Stimulated activated CD4-positive, alpha-beta T cell treated with anti-CD3 and anti-CD28 coated beads, Interleukin-2, amount 100 ng/mL, for 24 hours (primary cell): ENCODE measurements around the gene ARHGAP45.

Source experiments
- DNase-seq, 2 donors: peaks; one replicate each; pipeline ENCODE4 v3.0.0-alpha.2; 2020

Gene ARHGAP45

DNA sequence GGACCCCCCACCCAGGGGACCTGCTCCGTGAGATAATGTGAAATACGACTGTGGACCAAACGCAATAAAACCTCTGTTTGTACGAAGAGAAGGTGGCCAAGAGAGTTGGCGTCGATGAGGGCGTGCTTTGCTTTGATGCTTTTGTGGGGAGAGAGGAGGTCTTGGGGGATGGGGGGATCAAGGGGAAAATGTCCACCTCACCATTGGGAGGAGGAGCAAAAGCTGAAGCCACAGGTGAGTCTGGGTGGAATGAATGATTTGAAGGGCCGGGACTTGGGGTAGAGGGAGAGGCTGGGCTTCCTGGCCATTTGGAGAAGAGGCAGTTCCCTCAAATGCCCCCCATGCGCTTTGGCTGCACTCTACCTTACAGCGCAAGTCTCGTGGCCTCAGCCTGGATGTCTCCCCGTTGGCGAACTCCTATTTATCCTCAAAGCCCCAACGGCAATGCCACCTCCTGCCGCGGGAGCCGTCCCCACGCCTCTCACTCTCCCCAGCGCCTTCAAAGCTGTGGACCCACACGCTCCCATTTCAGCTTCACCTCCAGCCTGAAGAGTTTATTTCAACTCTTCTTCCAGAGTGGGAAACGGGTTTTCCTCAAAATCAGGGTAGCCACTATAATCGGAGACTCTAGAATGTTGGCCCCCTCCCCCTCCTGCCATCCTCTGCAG lies 27.9 kb upstream of the ARHGAP45 start:
- no peak for DNase-seq

DNA sequence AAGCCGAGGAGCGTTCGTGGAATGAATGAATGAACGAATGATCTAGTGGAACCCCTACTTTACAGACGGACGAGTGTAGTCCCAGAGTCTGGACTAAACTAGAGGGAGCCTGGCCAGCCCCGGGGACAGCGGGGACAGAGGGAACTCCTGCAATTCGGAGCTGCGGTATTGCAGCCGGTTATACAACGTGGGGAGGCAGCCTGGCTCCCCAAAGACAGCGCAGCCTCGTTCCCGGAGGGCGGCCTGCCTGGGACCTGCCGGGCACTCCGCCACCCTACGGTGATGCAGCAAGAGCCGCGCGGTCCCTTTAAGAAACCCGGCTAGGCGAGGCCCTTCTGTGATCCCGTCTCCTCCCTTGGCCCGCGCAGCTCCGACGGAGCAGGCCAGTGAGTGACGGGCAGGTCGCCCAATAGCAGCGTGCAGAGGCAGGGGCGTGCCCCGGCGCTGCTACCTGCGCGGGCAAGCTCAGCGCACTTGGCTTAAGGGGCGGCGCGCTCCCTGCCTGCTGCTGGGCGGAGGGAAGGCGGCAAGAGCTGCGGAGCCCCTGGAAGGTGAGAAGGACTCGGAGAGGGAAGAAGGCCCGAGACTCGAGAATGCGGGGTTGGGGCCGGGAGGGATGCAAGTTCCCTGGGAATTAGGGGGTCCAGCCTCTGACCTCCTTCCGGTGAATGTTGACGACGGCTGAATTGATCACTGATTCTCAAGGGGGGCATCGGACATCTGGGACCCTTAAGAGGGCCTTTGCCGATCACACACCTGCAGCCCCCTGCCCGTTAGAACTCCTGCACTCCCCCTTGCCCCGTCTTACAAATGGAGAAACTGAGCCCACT lies 27.1 kb upstream of the ARHGAP45 start, which contains the start of gene ABCA7:
Gene ABCA7 (plus strand): TSS at position 462 of the 830 bp plus-strand sequence. CDS start 1,255 bp downstream, outside the sequence.
- peak; percentile 100 for DNase-seq

DNA sequence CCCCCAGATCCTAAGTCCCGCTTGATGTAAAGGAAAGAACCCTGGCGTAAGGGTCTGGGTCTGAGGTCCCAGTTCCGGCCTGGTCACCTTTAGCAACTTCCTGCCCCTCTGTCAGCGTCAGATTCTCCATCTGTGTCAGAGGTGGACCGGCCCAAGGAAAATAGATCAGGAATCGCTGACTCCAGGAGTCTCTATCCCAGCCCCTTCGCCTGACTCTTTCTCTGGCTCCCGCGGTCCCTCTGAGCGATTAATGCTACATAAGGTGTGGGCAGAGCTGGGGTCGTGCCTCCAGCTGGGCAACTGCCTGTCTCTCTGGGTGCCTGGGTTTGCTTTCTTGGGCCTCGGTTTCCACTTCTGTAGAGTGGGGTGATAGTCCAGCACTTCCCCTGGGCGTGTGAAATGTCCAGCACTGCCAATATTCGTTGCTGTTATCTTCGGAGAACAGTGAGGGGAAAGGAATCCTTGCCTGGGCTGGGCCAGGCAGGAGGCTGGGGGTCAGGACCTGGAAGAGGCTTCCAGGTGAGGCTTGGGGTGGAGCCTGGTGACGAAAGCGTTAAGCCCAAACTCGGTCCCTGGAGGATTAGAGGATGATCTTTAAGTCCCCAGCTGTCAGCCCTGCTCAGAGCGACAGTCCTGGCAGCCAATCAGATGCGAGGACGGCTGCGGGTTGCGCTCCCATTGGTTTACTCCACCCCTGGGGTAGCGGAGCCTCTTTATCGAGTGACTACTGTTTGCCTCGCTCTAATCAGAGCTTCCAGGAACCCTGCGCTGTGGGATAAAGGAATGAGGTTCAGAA lies 26.3 kb upstream of the ARHGAP45 start:
- peak; percentile 92 for DNase-seq

DNA sequence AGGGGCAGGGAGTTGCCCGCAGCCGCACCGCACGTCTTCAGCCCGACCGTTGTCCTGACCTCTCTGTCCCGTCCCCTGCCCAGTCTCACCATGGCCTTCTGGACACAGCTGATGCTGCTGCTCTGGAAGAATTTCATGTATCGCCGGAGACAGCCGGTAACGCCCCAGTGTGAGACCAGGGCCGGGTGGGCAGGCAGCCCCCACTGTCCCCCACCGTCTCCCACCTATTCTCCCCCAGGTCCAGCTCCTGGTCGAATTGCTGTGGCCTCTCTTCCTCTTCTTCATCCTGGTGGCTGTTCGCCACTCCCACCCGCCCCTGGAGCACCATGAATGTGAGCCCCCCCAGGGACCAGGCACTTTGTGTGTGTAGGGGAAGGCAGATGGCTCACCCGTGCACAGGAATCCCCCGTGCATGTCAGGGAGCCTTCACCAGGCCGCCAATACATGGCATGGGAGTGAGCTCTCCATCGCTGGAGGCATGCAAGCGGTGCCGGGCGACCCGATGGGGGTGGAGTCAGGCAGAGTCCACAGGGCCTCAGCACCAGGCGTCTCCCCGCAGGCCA lies 25.6 kb upstream of the ARHGAP45 start:
- no peak for DNase-seq

DNA sequence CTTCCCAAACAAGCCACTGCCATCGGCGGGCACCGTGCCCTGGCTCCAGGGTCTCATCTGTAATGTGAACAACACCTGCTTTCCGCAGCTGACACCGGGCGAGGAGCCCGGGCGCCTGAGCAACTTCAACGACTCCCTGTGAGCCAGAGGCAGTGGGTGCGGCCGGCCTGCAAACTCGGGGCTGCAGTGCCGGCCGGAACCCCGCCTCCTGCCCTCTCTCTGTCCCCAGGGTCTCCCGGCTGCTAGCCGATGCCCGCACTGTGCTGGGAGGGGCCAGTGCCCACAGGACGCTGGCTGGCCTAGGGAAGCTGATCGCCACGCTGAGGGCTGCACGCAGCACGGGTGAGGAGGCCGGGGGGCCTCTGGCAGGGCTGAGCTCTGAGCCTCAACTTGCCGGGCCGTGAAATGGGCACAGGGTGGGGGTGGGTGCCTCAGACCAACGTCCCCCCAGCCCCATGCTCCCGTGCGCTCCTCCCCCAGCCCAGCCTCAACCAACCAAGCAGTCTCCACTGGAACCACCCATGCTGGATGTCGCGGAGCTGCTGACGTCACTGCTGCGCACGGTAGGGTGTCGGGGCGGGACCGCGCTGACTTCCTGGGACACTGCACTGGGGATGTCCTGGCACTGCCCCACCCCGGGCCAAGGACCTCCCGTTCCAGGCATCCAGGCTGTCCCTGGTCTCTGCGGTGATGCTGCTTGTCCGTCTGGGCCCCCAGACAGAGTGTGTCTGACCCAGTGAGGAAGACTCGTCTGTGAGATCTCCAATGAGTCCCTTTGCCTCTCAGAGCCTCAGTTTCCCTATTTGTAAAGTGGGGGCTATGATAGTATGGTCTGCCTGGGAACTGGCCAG lies 24.9 kb upstream of the ARHGAP45 start:
- no peak for DNase-seq

DNA sequence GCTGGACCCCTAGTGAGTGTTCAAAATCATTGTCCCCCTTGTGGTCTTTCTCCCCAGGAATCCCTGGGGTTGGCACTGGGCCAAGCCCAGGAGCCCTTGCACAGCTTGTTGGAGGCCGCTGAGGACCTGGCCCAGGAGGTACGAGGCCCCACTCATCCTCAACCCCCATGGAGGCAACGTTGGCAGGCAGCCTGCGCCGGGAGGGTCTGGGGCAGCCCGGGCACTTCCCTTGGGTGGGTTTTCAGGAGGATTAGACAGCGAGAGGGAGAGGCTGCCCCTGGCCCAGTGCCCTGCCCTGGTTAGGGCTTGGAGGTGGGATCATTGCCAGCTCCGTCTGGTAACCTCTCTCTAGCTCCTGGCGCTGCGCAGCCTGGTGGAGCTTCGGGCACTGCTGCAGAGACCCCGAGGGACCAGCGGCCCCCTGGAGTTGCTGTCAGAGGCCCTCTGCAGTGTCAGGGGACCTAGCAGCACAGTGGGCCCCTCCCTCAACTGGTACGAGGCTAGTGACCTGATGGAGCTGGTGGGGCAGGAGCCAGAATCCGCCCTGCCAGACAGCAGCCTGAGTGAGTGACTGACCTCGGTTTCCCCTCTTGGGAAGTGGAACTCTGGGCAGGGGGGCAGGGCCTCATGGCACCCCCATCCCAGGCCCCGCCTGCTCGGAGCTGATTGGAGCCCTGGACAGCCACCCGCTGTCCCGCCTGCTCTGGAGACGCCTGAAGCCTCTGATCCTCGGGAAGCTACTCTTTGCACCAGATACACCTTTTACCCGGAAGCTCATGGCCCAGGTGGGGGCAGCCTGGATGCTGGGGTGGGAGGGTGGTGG lies 24.1 kb upstream of the ARHGAP45 start:
- DNase-seq: no peak

DNA sequence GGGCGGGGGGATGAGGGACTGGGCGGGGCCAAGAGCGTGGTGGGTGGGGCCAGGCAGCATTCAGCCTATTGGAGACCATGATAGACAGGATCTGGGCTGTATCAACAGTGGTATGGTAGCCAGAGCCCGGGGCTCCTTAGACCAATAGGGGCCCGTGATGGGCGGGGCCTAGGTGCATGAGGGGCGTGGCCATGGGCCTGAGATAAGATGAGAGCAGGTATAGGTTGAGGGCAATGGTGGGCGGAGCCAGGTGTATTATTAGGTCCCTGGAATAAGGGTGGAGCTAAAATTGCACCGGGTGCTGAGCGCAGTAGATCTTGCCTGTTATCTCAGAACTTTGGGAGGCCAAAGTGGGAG lies 21.7 kb upstream of the ARHGAP45 start:
- DNase-seq: peak; percentile 69 to 76

DNA sequence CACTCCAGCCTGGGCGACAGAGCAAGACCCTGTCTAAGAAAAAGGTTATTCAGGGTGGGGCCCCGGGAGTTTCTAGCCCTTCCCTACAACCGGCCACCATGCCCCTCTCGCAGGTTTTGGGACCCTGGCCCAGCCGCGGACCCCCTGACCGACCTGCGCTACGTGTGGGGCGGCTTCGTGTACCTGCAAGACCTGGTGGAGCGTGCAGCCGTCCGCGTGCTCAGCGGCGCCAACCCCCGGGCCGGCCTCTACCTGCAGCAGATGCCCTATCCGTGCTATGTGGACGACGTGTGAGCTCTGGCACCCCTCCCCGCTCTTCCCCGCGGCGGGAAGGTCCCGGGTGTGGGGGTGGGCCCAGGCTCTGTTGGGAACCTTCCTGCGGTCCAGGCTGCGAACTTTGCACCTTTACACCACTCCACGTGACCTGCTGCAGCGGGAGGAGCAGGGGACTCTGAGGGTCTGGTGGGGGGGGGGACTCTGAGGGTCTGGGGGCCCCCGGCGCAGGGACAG lies 20.8 kb upstream of the ARHGAP45 start:
- DNase-seq: no peak

DNA sequence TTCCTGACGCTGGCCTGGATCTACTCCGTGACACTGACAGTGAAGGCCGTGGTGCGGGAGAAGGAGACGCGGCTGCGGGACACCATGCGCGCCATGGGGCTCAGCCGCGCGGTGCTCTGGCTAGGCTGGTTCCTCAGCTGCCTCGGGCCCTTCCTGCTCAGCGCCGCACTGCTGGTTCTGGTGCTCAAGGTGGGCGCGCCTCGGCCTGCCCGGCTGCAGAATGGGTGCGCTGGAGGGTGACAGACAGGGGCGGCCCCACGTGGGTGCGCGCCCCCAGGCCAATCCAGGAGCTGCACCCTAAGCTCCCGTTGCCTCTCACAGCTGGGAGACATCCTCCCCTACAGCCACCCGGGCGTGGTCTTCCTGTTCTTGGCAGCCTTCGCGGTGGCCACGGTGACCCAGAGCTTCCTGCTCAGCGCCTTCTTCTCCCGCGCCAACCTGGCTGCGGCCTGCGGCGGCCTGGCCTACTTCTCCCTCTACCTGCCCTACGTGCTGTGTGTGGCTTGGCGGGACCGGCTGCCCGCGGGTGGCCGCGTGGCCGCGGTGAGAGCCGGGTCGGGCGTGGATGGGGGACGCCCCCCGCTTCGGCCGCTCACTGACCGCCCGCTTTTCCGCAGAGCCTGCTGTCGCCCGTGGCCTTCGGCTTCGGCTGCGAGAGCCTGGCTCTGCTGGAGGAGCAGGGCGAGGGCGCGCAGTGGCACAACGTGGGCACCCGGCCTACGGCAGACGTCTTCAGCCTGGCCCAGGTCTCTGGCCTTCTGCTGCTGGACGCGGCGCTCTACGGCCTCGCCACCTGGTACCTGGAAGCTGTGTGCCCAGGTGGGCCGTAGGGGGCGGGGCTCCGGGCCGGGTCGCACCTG lies 19.9 kb upstream of the ARHGAP45 start:
- no peak for DNase-seq

DNA sequence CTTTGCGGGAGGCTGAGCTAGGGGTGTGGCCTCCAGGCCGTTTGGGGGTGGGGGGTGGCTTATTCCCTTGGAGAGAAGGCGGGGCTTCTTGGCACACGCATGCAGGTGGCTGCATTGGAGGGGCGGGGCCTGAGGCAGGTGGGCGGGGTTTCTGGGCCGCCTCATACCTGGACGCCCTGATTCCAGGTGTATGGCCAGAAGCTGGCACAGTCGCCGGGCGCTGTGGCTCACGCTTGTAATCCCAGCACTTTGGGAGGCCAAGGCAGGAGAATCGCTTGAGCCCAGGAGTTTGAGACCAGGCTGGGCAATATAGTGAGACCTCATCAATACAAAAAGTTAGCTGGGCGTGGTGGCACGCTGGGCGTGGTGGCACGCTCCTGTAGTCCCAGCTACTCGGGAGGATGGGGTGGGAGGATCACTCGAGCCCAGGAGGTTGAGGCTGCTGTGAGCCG lies 19.2 kb upstream of the ARHGAP45 start:
- DNase-seq: no peak

DNA sequence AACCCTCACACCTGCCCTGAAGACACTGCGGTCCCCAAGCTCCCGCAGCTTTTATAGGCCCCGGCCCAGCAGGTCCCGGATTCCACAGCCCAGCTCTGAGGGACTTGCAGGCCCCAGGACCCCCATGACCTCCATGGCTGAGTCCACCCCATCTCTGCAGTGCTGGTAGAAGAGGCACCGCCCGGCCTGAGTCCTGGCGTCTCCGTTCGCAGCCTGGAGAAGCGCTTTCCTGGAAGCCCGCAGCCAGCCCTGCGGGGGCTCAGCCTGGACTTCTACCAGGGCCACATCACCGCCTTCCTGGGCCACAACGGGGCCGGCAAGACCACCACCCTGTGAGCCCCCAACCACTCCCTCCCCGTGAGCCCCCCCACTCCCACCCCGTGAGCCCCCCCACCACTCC lies 17.9 kb upstream of the ARHGAP45 start:
- no peak for DNase-seq

DNA sequence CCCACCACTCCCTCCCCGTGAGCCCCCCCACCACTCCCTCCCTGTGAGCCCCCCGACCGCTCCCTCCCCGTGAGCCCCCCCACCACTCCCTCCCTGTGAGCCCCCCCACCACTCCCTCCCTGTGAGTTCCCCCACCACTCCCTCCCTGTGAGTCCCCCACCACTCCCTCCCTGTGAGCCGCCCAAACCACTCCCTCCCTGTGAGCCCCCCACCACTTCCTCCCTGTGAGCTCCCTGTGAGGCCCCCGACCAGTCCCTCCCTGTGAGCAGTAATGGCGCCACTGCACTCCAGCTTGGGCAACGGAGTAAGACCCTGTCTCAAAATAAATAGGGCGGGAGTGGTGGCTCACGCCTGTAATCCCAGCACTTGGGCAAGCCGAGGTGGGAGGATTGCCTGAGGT lies 17.2 kb upstream of the ARHGAP45 start:
- no peak for DNase-seq

DNA sequence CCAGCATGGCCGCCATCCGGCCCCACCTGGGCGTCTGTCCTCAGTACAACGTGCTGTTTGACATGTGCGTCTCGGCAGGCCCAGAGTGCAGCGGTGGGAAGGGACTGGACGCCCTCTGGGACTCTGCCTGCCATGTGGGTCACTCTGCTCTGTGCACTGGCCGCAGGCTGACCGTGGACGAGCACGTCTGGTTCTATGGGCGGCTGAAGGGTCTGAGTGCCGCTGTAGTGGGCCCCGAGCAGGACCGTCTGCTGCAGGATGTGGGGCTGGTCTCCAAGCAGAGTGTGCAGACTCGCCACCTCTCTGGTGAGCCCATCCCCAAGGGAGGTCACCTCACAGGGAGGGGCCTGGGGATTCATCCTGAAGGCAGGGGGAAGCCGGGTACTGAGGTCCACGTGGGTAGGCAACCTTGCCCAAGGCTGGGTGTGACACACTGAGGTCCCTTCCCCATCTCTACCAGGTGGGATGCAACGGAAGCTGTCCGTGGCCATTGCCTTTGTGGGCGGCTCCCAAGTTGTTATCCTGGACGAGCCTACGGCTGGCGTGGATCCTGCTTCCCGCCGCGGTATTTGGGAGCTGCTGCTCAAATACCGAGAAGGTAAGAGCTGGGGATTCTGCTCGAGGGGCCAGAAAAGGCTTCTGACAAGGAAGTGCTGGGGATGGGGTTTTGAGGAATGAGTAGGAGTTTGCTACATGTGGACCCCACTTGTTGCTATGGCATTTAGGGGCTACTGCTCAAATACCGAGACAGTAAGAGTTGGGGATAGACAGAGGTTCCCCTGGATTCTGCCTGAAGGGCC lies 15.8 kb upstream of the ARHGAP45 start:
- no peak for DNase-seq

DNA sequence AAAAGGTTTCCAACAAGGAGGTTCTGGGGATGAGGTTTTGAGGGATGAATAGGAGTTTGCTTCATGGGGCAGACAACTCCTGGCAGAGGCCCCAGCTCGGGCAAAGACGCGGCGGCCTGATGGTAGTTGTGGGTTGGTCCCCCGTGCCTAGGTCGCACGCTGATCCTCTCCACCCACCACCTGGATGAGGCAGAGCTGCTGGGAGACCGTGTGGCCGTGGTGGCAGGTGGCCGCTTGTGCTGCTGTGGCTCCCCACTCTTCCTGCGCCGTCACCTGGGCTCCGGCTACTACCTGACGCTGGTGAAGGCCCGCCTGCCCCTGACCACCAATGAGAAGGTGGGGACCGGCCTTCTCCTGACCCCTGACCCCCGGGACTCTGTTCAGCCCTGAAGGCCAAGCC lies 15.2 kb upstream of the ARHGAP45 start:
- no peak for DNase-seq

DNA sequence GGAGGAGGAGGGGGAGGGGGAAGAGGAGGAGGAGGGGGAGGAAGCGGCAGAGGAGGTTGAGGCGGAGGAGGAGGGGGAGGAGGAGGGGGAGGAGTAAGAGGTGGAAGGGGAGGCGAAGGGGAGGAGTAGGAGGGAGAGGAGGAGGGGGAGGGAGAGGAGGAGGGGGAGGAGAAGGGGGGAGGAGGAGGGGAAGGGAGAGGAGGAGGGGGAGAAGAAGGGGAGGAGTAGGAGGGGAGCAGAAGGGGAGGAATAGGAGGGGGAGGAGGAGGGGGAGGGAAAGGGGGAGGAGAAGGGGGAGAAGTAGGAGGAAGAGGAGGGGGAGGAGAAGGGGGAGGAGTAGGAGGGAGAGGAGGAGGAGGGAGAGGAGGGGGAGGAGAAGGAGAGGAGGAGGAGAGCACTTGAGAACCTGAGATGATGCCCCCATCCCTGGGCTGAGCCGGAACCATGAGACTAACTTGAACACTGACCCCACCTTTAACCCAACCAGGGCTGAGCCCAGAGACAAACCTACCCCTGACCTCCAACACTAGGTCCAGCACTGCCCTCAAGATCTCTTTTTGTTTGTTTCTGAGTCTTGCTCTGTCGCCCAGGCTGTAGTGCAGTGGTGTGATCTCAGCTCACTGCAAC lies 14.5 kb upstream of the ARHGAP45 start:
- DNase-seq: no peak

DNA sequence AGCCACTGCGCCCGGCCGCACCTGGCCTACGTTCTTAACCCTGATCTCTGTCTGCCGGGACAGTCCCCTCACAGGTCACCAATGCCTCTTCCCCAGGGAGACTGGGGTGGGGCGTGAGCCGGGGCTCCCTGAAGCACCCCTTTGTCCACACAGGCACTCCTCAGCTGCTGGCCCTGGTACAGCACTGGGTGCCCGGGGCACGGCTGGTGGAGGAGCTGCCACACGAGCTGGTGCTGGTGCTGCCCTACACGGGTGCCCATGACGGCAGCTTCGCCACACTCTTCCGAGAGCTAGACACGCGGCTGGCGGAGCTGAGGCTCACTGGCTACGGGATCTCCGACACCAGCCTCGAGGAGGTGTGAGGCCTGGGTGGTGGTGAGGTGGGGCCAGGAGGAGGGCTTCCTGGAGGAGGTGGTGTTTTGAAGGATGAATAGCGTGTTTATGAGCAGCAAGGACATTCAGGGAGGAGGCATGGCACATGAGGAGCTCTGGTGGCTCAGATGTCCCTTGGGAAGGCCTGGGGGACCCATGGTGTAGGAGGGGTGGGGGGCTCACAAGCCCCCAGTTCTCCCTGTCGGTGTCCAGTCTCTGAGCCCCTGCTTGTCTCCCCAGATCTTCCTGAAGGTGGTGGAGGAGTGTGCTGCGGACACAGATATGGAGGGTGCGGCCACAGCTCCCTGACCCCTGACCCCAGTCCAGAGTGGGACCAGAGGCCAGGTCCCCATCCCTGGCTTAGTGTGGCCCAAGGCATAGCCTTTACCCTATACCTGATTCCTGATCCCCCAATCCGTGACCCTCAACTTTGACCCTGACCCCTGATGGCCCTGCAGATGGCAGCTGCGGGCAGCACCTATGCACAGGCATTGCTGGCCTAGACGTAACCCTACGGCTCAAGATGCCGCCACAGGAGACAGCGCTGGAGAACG lies 13.5 kb upstream of the ARHGAP45 start:
- DNase-seq: no peak
